Testis (tissue), 2 donors: ENCODE results near the gene RAD54L2.

Source experiments
- CTCF ChIP-seq, 3 experiments: fragments of 450-650 bp in 2 of 3; fragments of 200-600 bp in 1 of 3; sonication (generic) in 1 of 3; IDR thresholded peaks; one replicate each; pipeline ENCODE4 v1.5.1; 2016 to 2019; ENCODE audit warnings: antibody characterized with exemption in 3 of 3, mild to moderate bottlenecking in 2 of 3, moderate library complexity in 1 of 3
- POLR2A ChIP-seq: fragments of 450-650 bp; IDR thresholded peaks from one replicate; pipeline ENCODE4 v1.6.1; 2017; ENCODE audit warnings: antibody characterized with exemption, mild to moderate bottlenecking, moderate library complexity

- TF ChIP-seq CTCF (IDR thresholded peaks at IDR 0.05) (no peak), POLR2A (no peak)
Observed at GRCh38 chr3:51578238-51578637, 39.7 kb downstream of the RAD54L2 start.
